Neuronal stem cell (in vitro differentiated cells): ENCODE data around the gene TLCD3A.

ENCODE experiments used
- DNase-seq: peaks from one replicate; pipeline ENCODE4 v3.0.0-alpha.2; 2013; ENCODE audit warnings: low spot score
- H2AFZ ChIP-seq: one replicate; pipeline ENCODE4 v1.6.1; 2013; ENCODE audit warnings: mild to moderate bottlenecking, low read length, inconsistent platforms
- H2AK5ac ChIP-seq: 2 replicates; pipeline ENCODE4 v1.6.1; 2013; ENCODE audit warnings: low read depth, mild to moderate bottlenecking, inconsistent platforms, low read length, moderate library complexity, mixed read lengths
- H2BK120ac ChIP-seq: 2 replicates; pipeline ENCODE4 v1.6.1; 2013; ENCODE audit warnings: low read depth, mild to moderate bottlenecking, inconsistent platforms, low read length, moderate library complexity, mixed read lengths
- H2BK12ac ChIP-seq: one replicate; pipeline ENCODE4 v1.6.1; 2013; ENCODE audit warnings: low read length, inconsistent platforms
- H2BK15ac ChIP-seq: 2 replicates; pipeline ENCODE4 v1.6.1; 2013; ENCODE audit warnings: mild to moderate bottlenecking, low read length, inconsistent platforms, mixed read lengths
- H2BK5ac ChIP-seq: one replicate; pipeline ENCODE4 v1.6.1; 2013; ENCODE audit warnings: inconsistent platforms, mild to moderate bottlenecking, low read length, moderate library complexity
- H3K14ac ChIP-seq: one replicate; pipeline ENCODE4 v1.6.1; 2013; ENCODE audit warnings: low read length, inconsistent platforms
- H3K18ac ChIP-seq: 2 replicates; pipeline ENCODE4 v1.6.1; 2013; ENCODE audit warnings: low read length, inconsistent platforms
- H3K23ac ChIP-seq: 2 replicates; pipeline ENCODE4 v1.6.1; 2013; ENCODE audit warnings: low read depth, mild to moderate bottlenecking, mixed read lengths, low read length, inconsistent platforms; ENCODE audit not compliant: poor library complexity
- H3K27ac ChIP-seq: replicated peaks from 3 replicates; pipeline ENCODE4 v1.5.1; 2013; ENCODE audit warnings: low read length, inconsistent platforms
- H3K27me3 ChIP-seq, 3 experiments: 2 replicates each; pipeline ENCODE4 v1.6.1; 2013; ENCODE audit warnings: low read length in 3 of 3, mild to moderate bottlenecking in 2 of 3, inconsistent platforms in 1 of 3, low read depth in 1 of 3, mixed read lengths in 1 of 3, moderate library complexity in 1 of 3; ENCODE audit not compliant: control insufficient read depth in 3 of 3, insufficient read depth in 3 of 3
- H3K36me3 ChIP-seq, 2 donors: replicated peaks in 1 of 2; 2 replicates each; pipeline ENCODE4 v1.6.1; 2013; ENCODE audit warnings: low read length in 2 of 2; ENCODE audit not compliant: control insufficient read depth in 2 of 2, insufficient read depth in 2 of 2
- H3K4ac ChIP-seq: 2 replicates; pipeline ENCODE4 v1.6.1; 2013; ENCODE audit warnings: inconsistent platforms, mild to moderate bottlenecking, low read length, moderate library complexity
- H3K4me1 ChIP-seq, 2 donors: 1 replicate in 1 of 2; 2 replicates in 1 of 2; pipeline ENCODE4 v1.6.1; 2013; ENCODE audit warnings: low read length in 2 of 2, low read depth in 1 of 2; ENCODE audit not compliant: control insufficient read depth in 2 of 2, insufficient read depth in 1 of 2
- H3K4me2 ChIP-seq: one replicate; pipeline ENCODE4 v1.6.1; 2013; ENCODE audit warnings: mild to moderate bottlenecking, low read length, inconsistent platforms; ENCODE audit not compliant: insufficient read depth, poor library complexity, severe bottlenecking
- H3K4me3 ChIP-seq, 2 donors: 2 replicates each; pipeline ENCODE4 v1.5.1; 2013; ENCODE audit warnings: low read length in 2 of 2, mild to moderate bottlenecking in 2 of 2, inconsistent platforms in 1 of 2, moderate library complexity in 1 of 2
- H3K79me1 ChIP-seq: one replicate; pipeline ENCODE4 v1.6.1; 2013; ENCODE audit warnings: low read depth, mild to moderate bottlenecking, inconsistent platforms, low read length, moderate library complexity
- H3K9ac ChIP-seq: one replicate; pipeline ENCODE4 v1.6.1; 2013; ENCODE audit warnings: mild to moderate bottlenecking, low read depth, low read length, inconsistent platforms; ENCODE audit not compliant: poor library complexity
- H3K9me3 ChIP-seq, 2 donors: replicated peaks in 1 of 2; 2 replicates each; pipeline versions ENCODE3 to v1.6.1; 2013; ENCODE audit warnings: low read length in 2 of 2, mild to moderate bottlenecking in 2 of 2, inconsistent platforms in 1 of 2, low read depth in 1 of 2, mixed read lengths in 1 of 2, moderate library complexity in 1 of 2; ENCODE audit not compliant: control insufficient read depth in 2 of 2, insufficient read depth in 1 of 2
- H4K8ac ChIP-seq: one replicate; pipeline ENCODE4 v1.6.1; 2013; ENCODE audit warnings: low read depth, mild to moderate bottlenecking, inconsistent platforms, low read length, moderate library complexity
- H4K91ac ChIP-seq: one replicate; pipeline ENCODE4 v1.6.1; 2013; ENCODE audit warnings: low read length, low read depth, mild to moderate bottlenecking, inconsistent platforms; ENCODE audit not compliant: poor library complexity
- WGBS, 2 donors: extraction: QIAGEN DNeasy Blood & Tissue Kit; methylation state at CpG; one replicate each; pipeline ENCODE4 v1.1.7; 2013; ENCODE audit warnings: missing lambda C conversion rate in 2 of 2, mixed read lengths in 1 of 2; ENCODE audit not compliant: insufficient read length in 2 of 2, insufficient replicate concordance in 1 of 2; ENCODE audit errors: extremely low coverage in 2 of 2; 5-methylcytosine and 5-hydroxymethylcytosine counted together

Gene TLCD3A

GRCh38 chr17:732902-733720, 715 bp downstream of the TLCD3A start:
- Histone ChIP-seq H3K4ac (no peak overlapping the region), H2BK120ac (no peak overlapping the region), H3K4me3 (peak overlapping the region; percentile 73 to 97), H3K4me2 (peak overlapping the region; percentile 86), H2BK15ac (no peak overlapping the region), H2BK12ac (no peak overlapping the region), H3K79me1 (peaks cover 2% of the 10 kb centered on the region), H3K4me1 (peaks cover 6 to 7% of the 10 kb centered on the region in 2 donors), H3K27ac (no peak overlapping the region), H3K23ac (no peak overlapping the region), H3K9ac (peak overlapping the region; percentile 88), H2AFZ (peak overlapping the region; percentile 95), H4K91ac (no peak overlapping the region), H3K14ac (no peak overlapping the region), H3K27me3 (no peaks in the 10 kb centered on the region), H3K18ac (peak overlapping the region; percentile 100), H2AK5ac (peak overlapping the region; percentile 6), H4K8ac (no peak overlapping the region), H2BK5ac (no peak overlapping the region), H3K36me3 (peaks cover 17 to 52% of the 10 kb centered on the region in 2 donors), H3K9me3 (no peaks in the 10 kb centered on the region)
- WGBS, 2 donors: no CpG with 5 or more reads among the region's 57 CpGs
- no peak for DNase-seq

GRCh38 chr17:733743-734142, 1.3 kb downstream of the TLCD3A start:
- Histone ChIP-seq H3K18ac (no peak overlapping the region), H3K79me1 (peaks cover 2% of the 10 kb centered on the region), H2AFZ (no peak overlapping the region), H2BK12ac (no peak overlapping the region), H3K9ac (peak overlapping the region; percentile 75), H3K36me3 (peaks cover 21 to 58% of the 10 kb centered on the region in 2 donors), H3K4me2 (peak overlapping the region; percentile 86), H3K14ac (no peak overlapping the region), H2BK5ac (no peak overlapping the region), H4K91ac (no peak overlapping the region), H3K4me1 (peaks cover 6 to 7% of the 10 kb centered on the region in 2 donors), H3K4me3 (peak overlapping the region; percentile 73 to 97), H3K4ac (no peak overlapping the region), H3K27ac (no peak overlapping the region), H3K9me3 (no peaks in the 10 kb centered on the region), H2BK120ac (no peak overlapping the region), H3K23ac (no peak overlapping the region), H3K27me3 (no peaks in the 10 kb centered on the region), H2AK5ac (peak overlapping the region; percentile 6), H2BK15ac (no peak overlapping the region), H4K8ac (no peak overlapping the region)
- DNase-seq: no peak
- WGBS, 2 donors: no CpG with 5 or more reads among the region's 10 CpGs

GRCh38 chr17:737561-738113, 5.2 kb downstream of the TLCD3A start:
- DNase-seq: no peak
- Histone ChIP-seq H2BK120ac (no peak overlapping the region), H3K4me2 (no peak overlapping the region), H3K9ac (no peak overlapping the region), H3K4ac (no peak overlapping the region), H2AK5ac (no peak overlapping the region), H3K79me1 (peaks cover 7% of the 10 kb centered on the region), H2BK5ac (no peak overlapping the region), H3K14ac (no peak overlapping the region), H3K18ac (no peak overlapping the region), H3K27me3 (no peaks in the 10 kb centered on the region), H3K36me3 (peaks cover 45 to 87% of the 10 kb centered on the region in 2 donors), H4K8ac (no peak overlapping the region), H2BK15ac (no peak overlapping the region), H4K91ac (no peak overlapping the region), H3K9me3 (peaks cover 0 to 2% of the 10 kb centered on the region in 2 donors), H3K23ac (no peak overlapping the region), H3K4me1 (peaks cover 8% of the 10 kb centered on the region in 2 donors), H3K27ac (no peak overlapping the region), H2AFZ (no peak overlapping the region), H2BK12ac (no peak overlapping the region), H3K4me3 (no peak overlapping the region)
- no CpG with 5 or more reads among the region's 13 CpGs for WGBS, 2 donors

- Histone ChIP-seq H3K4ac (no peak overlapping the region), H2BK120ac (no peak overlapping the region), H3K23ac (no peak overlapping the region), H3K18ac (no peak overlapping the region), H3K79me1 (peaks cover 12% of the 10 kb centered on the region), H2BK12ac (no peak overlapping the region), H3K4me2 (no peak overlapping the region), H2AFZ (no peak overlapping the region), H3K27me3 (no peaks in the 10 kb centered on the region), H3K4me1 (peaks cover 1 to 2% of the 10 kb centered on the region in 2 donors), H2BK15ac (no peak overlapping the region), H3K27ac (no peak overlapping the region), H3K9ac (peak overlapping the region; percentile 25), H3K14ac (no peak overlapping the region), H4K91ac (no peak overlapping the region), H3K36me3 (peaks cover 61 to 94% of the 10 kb centered on the region in 2 donors), H2AK5ac (no peak overlapping the region), H3K9me3 (peaks cover 0 to 6% of the 10 kb centered on the region in 2 donors), H3K4me3 (no peak overlapping the region), H2BK5ac (no peak overlapping the region), H4K8ac (no peak overlapping the region)
- DNase-seq: no peak
- no CpG with 5 or more reads among the region's 18 CpGs for WGBS, 2 donors
These were observed 8.0 kb downstream of the TLCD3A start for GRCh38 chr17:740240-741017.
